ENCODE results near the gene SSU72. TPM values are rescaled to one million over a fixed set of nuclear protein-coding genes. Genes with fewer than 3 reads are reported as not detected.

The SSU72 gene
- total and polyA plus RNA-seq, 2 donors from 2014 or later, result 102 to 143 TPM

- Histone ChIP-seq H3K27ac (ENCODE audit: low read depth in 2 of 2, low read length in 2 of 2) (no peak overlapping the region), H3K4me3 (ENCODE audit: low read length in 3 of 3) (no peak overlapping the region), H3K36me3 (ENCODE audit: control insufficient read depth in 2 of 3, insufficient read depth in 3 of 3, low read length in 3 of 3) (no peaks in the 10 kb centered on the region), H3K9me3 (ENCODE audit: control insufficient read depth in 2 of 3, insufficient read depth in 1 of 3, low read length in 3 of 3) (no peaks in the 10 kb centered on the region), H3K9ac (ENCODE audit: low read length in 3 of 3) (no peak overlapping the region), H3K27me3 (ENCODE audit: control insufficient read depth, insufficient read depth, low read length) (peaks cover 2% of the 10 kb centered on the region), H3K4me1 (ENCODE audit: control insufficient read depth in 2 of 3, insufficient read depth in 2 of 3, low read depth in 1 of 3, low read length in 3 of 3) (no peaks in the 10 kb centered on the region)
- TF ChIP-seq, protein P1, sequence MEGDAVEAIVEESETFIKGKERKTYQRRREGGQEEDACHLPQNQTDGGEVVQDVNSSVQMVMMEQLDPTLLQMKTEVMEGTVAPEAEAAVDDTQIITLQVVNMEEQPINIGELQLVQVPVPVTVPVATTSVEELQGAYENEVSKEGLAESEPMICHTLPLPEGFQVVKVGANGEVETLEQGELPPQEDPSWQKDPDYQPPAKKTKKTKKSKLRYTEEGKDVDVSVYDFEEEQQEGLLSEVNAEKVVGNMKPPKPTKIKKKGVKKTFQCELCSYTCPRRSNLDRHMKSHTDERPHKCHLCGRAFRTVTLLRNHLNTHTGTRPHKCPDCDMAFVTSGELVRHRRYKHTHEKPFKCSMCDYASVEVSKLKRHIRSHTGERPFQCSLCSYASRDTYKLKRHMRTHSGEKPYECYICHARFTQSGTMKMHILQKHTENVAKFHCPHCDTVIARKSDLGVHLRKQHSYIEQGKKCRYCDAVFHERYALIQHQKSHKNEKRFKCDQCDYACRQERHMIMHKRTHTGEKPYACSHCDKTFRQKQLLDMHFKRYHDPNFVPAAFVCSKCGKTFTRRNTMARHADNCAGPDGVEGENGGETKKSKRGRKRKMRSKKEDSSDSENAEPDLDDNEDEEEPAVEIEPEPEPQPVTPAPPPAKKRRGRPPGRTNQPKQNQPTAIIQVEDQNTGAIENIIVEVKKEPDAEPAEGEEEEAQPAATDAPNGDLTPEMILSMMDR (IDR thresholded peaks at IDR 0.05; ENCODE audit: borderline replicate concordance, extremely low read depth, insufficient read depth), result no peak
- DNase-seq, result no peak
- intact Hi-C loops (cut with DNase I), result no loop called here
- FAIRE-seq, result no peak
These were observed 8.1 kb upstream of the SSU72 start for GRCh38 chr1:1582585-1583346.

- no peak overlapping the region for H3K27ac ChIP-seq (ENCODE audit: low read depth in 2 of 2, low read length in 2 of 2)
- no peak overlapping the region for H3K9ac ChIP-seq (ENCODE audit: low read length in 3 of 3)
- H3K36me3 ChIP-seq (ENCODE audit: control insufficient read depth in 2 of 3, insufficient read depth in 3 of 3, low read length in 3 of 3), result no peaks in the 10 kb centered on the region
- peaks cover 0 to 7% (median 0%) of the 10 kb centered on the region in 3 donors for H3K4me1 ChIP-seq (ENCODE audit: control insufficient read depth in 2 of 3, insufficient read depth in 2 of 3, low read depth in 1 of 3, low read length in 3 of 3)
- H3K9me3 ChIP-seq (ENCODE audit: control insufficient read depth in 2 of 3, insufficient read depth in 1 of 3, low read length in 3 of 3), result no peaks in the 10 kb centered on the region
- H3K27me3 ChIP-seq (ENCODE audit: control insufficient read depth, insufficient read depth, low read length), result peaks cover 2% of the 10 kb centered on the region
- FAIRE-seq (no peak), DNase-seq (no peak)
- intact Hi-C loops (cut with DNase I), result no loop called here
- TF ChIP-seq, protein P1 (IDR thresholded peaks at IDR 0.05; ENCODE audit: borderline replicate concordance, extremely low read depth, insufficient read depth), result no peak
- H3K4me3 ChIP-seq (ENCODE audit: low read length in 3 of 3), result no peak overlapping the region
These were observed 3.8 kb upstream of the SSU72 start for GRCh38 chr1:1578371-1578940.

GRCh38 chr1:1577367-1578011, 2.8 kb upstream of the SSU72 start:
- Histone ChIP-seq H3K27me3 (ENCODE audit: control insufficient read depth, insufficient read depth, low read length) (peaks cover 2% of the 10 kb centered on the region), H3K4me3 (ENCODE audit: low read length in 3 of 3) (no peak overlapping the region), H3K9ac (ENCODE audit: low read length in 3 of 3) (no peak overlapping the region), H3K27ac (ENCODE audit: low read depth in 2 of 2, low read length in 2 of 2) (no peak overlapping the region), H3K4me1 (ENCODE audit: control insufficient read depth in 2 of 3, insufficient read depth in 2 of 3, low read depth in 1 of 3, low read length in 3 of 3) (peaks cover 0 to 7% (median 0%) of the 10 kb centered on the region in 3 donors), H3K36me3 (ENCODE audit: control insufficient read depth in 2 of 3, insufficient read depth in 3 of 3, low read length in 3 of 3) (no peaks in the 10 kb centered on the region), H3K9me3 (ENCODE audit: control insufficient read depth in 2 of 3, insufficient read depth in 1 of 3, low read length in 3 of 3) (no peaks in the 10 kb centered on the region)
- TF ChIP-seq, protein P1 (IDR thresholded peaks at IDR 0.05; ENCODE audit: borderline replicate concordance, extremely low read depth, insufficient read depth), result no peak
- DNase-seq (no peak), FAIRE-seq (no peak)
- intact Hi-C loops (cut with DNase I), result no loop called here
